ENCODE results near the gene ASB15.

The ASB15 gene

DNA sequence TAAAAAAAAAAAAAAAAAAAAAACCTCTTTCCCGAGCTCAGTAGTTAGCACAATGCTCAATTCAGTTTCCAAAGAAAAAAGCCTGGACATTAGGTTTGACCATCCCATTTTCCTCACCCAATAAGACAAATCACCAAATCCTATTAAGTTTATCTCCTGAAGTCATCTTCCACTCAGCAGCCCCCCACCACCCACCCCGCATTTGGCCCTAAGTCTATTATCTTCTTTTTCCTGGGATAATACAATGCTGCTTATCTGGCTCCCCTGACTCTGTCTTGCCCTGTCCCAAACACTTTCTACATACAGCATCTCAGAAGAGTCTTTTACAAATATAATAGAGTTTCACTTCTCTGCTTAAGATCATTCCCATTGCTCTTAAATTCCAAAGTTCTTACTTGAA is 36.3 kb downstream of the ASB15 start:
- FAIRE-seq: no peak

DNA sequence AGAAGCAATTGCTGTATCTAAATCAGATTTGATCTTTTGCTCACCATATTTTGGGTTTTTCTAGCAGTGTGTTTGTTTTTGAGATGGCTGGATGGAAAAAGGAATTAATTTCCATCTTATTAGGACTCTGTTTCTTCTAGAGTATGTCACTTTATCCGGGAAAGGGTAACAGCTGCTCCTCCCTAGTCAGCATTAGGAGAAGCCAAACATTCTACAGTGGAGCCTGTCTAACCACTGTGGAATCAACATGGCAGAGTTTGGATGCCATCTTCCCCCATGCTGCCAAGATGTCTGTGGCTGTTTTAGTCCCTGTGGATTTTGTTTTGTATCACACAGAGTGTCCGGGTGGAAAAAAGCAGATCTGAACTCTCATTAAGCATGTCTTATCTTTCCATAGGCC is 38.0 kb downstream of the ASB15 start:
- no peak for FAIRE-seq

DNA sequence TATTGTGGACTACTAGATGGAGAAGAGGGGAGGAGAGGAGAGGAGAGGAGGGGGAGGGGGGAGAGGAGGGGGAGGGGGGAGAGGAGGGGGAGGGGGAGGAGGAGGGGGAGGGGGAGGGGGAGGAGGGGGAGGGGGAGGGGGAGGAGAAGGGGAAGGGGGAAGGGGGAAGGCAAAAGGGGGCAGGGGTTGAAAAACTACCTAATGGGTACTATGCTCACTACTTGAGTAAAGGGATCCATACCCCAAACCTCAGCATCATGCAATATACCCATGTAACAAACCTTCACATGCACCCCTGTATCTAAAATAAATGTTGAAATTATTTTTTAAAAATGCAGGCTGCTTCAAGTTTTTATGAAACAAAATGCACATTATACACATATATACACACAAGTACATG is 39.0 kb downstream of the ASB15 start:
- no peak for FAIRE-seq

DNA sequence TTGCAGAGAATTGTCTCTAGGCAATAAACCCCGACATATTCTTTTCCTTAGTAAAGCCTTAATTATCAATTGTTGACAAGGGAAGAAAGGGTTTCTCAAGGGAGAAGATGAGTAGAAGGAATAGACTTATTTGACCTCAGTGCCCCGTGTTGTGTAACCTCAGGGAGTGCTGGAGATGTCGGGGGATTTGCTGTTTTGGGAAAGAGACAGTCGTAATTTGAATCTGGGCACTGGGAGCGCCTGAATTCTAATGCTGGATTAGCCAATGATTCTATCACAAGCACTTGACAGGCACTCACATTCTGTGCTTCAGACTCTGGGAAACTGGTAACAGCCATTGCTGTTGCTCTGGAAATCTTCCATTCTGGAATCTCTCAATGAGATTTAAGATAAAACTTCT is 40.3 kb downstream of the ASB15 start:
- no peak for FAIRE-seq

DNA sequence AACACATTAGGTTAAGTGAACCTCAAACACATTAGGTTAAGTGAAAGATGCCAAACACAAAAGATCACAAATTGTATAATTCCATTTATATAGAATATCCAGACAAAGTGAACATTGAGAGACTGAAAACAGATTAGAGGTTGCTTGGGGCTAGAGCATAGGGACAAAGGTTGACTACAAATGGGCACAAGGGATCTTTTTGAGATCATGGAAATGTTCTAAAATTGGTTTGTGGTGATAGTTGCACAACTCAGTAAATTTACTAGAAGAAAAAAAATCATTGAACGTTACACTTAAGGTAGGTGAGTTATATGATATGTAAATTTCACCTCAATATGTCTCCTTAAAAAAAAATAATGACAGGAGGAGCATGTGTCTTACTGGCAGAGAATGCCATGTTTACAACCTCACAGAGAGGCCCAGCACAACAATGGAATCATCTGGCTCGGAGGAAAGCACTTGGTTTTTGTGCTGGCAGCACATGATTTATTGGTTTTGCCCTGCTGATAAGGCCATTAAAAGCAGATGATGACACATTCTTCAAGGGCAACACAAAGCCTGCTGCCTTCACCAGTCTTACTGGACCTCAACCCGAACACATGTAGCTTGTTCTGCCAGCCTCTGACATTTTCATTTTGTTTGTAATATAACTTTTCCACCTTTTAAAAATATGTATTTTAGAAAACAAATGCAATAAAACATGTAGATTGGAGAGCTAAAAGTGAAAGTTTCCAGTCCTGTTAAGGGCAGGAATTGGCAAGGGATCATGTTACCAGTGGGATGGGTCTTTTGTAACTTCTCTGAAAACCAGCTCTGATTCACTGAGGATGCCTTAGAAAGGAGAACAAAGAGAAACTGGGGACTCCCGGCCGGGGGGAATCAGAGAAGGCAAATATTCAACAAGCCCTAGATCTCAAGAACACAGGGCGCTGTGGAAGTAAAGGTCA is 42.1 kb downstream of the ASB15 start:
- peak; percentile 90 for FAIRE-seq

DNA sequence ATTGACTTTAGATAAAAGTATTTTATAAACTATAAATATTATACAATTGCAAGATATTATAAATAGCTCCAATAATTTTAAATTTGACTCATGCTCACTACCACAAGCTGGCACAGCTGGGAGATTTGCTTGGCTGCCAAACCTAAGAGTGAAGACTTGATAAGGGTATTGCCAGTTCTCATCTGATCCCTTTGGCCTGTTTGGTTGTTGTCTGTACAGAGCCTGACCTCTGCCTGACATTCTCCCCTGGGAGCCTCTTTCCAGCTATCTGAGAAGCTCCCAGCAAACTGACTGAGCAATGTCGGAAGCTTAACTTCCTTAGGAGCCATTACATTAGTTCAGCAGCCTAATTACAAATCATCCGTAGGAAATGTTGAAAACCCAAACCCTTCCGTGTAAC is 43.9 kb downstream of the ASB15 start:
- FAIRE-seq: peak; percentile 93

DNA sequence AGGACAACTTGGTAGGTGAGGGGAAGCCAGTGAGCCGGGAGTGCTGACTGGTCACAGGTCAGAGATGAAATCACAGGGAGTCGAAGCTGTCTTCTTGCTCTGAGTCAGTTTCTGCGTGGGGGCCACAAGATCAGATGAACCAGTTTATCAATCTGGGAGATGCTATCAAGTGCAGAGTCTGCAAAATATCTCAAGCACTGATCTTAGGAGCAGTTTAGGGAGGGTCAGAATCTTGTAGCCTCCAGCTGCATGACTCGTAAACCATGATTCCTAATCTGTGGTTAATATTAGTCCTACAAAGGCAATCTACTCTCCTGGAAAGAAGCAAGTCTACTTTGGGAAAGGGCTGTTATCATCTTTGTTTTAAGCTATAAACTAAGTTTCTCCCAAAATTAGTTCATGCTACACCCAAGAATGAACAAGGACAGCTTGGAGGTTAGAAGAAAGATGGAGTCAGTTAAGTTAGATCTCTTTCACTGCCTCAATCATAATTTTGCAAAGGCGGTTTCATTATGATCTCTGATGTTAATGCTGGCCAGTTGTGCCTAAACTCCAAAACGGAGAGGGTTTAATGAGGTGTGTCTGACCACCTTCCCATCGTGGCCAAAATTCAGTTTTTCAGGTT is 45.6 kb downstream of the ASB15 start:
- no peak for FAIRE-seq

DNA sequence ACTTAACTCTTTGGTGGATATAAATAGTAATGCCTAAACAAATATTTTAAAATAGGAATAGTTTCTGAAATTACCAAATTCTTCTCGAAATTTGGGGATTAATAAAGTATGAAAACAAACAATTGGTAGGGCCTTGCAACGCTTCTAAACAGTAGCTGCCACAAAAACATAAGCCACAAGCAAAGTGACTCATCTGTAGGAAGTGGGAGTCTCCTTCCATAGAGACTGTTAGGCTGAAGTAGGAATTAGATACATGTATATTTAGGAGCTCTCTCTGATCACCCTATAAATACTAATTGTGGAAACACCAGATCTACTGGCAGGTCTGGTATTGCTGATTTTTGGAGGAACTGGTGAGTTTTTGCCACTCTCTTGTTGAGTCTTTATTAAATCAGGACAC is 48.3 kb downstream of the ASB15 start:
- no peak for FAIRE-seq

DNA sequence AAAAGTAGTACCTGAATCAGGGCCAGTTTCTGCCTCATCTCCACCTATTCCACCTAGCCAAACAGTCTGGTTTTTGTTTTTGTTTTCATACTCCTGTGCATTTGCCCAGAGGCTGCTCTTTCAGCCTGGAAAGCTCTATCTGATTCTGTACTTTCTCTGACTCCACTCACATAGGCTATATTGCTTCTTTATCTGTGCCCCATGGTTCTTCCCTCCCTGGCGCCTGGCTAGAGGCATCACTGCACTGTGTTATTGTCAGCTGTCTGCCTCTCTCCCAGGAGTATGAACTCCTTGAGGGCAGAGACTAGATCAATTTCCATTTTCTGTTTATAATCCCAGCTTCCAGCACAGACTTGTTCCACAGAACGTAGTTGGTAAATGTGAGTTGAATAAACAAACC is 49.0 kb downstream of the ASB15 start:
- no peak for FAIRE-seq

DNA sequence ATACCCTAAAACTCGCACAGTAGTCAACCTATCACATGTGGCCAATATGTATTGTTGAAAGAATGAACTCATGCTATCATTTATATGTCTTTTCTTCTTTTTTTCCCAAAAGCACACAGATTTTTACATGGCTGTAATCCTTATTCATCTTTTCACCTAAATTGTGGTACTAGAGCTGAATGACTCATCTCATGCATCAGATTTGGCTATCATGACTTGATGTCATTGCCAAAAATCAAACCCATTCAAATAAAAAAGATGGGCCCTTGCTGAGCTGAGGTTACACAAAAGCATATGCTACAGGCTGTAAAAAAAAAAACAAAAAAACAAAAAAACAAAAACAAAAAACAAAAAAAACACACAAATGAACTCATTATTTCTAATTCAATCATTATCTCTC is 50.8 kb downstream of the ASB15 start:
- no peak for FAIRE-seq

DNA sequence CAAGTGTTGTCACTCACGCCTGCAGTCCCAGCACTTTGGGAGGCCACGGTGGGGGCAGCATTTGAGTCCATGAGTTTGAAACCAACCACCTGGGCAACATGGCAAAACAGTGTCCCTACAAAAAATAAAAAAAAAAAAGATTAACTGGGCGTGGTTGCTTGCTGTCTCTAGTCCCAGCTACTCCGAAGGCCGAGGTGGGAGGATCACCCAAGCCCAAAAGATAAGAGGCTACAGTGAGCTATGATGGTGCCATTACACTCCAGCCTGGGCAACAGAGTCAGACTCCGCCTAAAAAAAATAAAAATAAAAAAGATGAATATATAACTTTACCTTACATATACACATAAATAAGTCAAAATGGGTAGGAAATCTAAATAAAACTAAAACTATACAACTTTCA is 51.5 kb downstream of the ASB15 start:
- no peak for FAIRE-seq

DNA sequence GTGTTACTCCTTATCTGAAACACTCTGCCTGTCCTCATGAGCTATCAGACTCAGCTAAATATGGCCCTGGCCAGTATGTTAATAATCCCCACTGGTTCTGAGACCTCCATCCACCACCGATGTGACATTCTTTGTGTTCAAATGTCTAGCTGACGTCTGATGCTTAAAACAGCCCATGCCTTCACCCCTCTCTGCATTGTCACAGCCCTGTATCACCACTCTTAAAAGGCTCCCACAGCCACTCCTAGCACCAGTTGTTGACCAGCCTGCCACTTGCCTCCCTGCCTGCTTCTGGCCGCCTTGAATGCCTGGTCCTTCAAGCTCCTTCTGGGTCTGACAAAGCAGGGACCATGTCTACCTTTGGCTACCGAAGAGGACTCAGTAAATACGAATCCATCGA is 54.0 kb downstream of the ASB15 start, which contains the start of gene LMOD2:
TSS of gene LMOD2 (plus strand) at position 253 of the 400 bp plus-strand sequence. CDS start at position 351, 98 bp downstream.
- FAIRE-seq: no peak

DNA sequence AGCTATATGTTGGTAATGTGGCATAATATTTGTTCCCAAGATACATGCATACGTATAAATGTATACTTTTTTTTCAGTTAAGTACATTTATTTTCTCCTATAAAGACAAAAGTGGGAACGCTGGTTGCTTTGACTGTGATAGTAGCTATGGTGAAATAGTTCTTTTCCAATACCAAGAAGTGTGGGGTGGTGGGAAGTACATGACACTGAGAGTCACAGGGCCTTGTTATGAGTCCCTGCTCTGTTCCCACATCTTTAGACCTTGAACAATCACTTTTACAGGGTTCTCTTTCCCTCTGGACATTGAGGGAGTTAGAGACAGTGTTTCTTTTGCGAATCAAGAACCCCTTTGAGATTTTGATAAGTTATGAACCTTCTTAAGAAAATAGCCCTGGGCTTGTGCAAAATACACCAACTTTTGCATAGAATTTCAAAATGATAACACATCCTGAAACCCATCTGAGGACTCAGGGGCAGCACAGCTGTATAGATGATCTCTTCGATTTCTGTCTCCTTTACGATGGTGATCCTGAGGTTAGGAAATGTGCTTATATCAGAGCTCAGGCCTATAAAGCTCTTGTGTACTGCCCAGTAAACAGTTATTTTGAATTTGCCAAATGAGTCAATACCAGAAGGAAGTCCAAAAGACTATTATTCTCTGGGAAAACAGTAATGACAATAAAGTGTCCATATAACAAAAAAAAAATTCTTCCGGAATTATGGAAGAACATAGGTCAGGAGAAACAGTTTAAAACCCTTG is 55.1 kb downstream of the ASB15 start:
- no peak for FAIRE-seq

DNA sequence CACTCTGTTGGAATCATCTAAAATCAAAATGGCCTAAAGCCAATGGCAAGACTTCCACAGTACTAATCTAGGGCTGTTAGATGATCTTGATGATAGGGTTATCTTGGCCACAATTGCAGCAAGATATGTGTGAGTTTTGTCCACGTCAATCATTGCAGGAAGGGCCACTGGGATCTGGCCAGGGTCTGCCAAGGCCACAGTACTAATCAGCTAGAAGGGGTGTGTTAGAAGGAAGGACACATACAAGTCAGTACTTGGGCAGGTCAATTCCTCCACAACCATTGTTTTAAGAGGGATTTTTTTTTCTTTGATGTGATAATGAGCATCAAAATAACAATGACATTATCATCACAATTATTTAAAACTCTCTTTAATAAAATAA is 55.7 kb downstream of the ASB15 start:
- no peak for FAIRE-seq

DNA sequence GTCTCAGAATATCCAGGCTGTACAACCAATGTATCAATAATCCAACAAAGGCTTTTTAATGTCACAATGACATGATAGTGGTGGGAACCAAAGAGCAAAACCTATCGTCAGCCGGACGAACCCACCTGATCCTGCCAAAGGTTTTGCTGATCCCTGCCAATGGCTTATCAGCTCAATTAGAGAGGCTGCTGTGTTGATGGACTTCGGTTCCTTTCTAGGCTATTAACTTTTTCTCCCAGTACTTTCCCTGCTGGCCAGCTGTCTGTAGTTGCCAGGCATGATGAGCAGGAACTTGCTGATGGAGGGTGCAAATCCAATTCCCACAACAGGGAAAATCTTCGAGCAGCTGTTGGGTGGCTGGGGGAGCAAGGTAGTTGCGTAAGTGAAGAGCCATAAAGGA is 56.4 kb downstream of the ASB15 start:
- no peak for FAIRE-seq

DNA sequence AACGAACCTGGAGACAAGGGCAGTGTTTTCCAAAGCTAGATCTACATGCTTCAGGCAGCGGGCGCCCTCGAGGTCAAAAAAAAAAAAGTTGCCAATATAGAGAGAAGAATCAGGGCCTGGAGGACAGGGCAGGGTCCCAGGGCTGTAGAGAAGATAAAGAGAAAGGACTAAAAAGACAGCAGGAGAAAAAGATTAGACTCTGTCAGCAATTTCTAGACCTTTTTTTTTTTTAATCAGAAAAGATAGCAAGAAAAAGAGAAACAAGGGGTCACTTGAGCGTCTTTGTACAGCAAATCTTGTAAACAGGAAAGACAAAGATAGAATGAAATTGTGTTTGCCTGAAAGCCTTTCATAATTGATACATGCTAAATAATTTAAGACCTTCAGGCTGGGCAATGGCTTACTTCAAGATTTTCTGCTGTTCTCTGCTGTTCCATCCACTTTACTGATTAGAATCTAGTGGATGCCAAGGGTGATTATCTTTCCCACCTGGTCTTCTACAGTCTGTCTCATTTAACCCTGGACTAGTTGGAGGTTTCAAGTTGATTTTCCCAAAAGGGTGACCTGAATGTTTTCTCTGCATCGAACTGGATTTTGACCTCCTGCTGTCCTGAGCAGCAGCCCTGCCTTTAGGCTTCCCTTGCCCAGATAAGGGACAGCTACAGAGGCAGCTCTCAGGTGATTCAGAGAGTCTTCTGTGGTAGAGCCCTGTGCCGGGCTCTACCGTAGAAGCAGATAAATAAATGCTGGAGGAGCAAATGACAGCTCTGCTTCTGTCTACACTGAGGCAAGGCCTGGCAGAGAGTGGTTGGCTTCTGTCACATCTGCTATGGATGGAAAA is 59.1 kb downstream of the ASB15 start:
- FAIRE-seq: no peak

DNA sequence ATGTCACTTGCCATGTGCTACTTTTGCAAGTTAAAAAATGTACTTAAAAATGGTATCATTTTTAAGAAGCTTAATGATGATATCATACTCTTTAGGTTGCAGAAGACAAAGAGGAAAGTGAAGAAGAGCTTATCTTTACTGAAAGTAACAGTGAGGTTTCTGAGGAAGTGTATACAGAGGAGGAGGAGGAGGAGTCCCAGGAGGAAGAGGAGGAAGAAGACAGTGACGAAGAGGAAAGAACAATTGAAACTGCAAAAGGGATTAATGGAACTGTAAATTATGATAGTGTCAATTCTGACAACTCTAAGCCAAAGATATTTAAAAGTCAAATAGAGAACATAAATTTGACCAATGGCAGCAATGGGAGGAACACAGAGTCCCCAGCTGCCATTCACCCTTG is 60.1 kb downstream of the ASB15 start:
- FAIRE-seq: no peak

DNA sequence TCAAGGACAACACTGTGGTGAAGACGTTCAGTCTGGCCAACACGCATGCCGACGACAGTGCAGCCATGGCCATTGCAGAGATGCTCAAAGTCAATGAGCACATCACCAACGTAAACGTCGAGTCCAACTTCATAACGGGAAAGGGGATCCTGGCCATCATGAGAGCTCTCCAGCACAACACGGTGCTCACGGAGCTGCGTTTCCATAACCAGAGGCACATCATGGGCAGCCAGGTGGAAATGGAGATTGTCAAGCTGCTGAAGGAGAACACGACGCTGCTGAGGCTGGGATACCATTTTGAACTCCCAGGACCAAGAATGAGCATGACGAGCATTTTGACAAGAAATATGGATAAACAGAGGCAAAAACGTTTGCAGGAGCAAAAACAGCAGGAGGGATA is 60.7 kb downstream of the ASB15 start:
- FAIRE-seq: no peak

DNA sequence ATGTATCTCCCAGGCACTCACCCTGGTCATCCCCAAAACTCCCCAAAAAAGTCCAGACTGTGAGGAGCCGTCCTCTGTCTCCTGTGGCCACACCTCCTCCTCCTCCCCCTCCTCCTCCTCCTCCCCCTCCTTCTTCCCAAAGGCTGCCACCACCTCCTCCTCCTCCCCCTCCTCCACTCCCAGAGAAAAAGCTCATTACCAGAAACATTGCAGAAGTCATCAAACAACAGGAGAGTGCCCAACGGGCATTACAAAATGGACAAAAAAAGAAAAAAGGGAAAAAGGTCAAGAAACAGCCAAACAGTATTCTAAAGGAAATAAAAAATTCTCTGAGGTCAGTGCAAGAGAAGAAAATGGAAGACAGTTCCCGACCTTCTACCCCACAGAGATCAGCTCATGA is 61.1 kb downstream of the ASB15 start:
- no peak for FAIRE-seq

DNA sequence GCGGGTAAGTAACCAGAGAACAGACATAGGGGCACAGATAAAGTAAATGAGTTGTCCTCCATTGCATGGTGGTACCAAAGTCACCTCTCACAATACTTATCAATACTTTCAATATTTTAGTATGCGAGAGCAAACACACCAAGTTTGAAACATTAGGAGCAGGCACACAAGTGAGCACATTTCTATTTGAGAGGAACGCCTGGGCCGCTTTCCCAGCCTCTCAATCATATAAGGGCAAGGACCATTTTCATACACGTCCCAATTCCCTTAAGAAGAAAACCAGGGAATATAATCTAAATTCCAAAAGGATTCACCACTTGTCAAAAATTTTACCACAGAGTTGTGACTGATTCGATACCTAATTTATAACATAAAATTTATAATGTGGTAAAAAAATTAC is 61.6 kb downstream of the ASB15 start:
- FAIRE-seq: no peak

DNA sequence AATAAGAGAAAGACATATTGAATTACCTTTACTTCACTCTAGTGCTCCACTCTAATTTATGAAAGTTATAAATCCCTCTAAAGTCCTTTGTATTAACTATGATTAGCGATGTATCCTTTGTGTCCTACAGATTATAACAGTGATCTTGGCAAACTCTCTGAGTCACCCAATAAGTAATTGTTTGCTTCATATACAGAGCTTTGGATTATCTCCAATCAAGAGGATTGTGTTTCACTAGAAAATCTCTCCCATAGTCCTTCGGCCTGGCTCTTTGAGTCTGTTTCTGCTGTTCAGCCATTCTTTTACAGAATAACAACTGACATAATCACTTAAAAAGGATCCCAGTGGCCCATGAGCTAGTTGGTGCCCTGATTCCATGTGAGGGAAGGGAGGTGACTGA is 63.5 kb downstream of the ASB15 start:
- no peak for FAIRE-seq

DNA sequence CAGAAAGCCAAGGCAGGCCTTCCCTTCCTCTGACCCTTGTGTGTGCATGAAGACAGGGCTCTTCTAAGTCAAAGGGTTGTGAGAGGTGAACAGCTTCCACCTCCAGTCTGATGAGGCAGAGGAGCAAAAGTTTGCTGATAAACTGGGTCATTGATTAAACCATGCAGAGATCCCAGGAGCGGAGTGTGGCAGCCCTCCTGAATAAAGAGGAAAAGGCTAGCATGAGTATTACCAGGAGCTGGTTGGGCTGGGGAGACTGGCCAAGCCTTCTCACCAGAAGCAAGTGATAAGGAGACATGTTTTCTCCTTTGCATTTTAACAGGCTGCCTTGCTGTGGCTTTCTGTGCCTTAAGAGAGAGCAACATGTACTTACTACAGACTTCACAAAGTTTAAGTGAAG is 64.3 kb downstream of the ASB15 start:
- no peak for FAIRE-seq

DNA sequence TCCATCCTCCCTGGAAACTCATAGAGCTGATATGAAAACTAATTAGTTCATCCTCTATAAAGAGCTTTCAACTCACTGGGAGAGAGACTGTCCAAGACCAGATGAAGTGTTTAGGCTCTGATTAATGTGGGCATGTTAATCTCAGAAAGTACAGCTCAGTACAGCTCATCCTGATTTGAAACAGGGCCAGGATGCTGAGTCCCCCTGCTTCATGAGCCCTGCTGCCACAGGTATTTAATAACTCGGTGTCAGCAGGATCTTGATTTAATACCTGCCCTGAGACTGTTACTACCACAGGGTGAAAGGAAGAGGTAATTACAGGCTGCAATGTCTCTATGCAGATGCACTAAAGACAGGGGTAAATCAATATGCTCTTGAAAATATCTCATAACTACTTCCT is 64.9 kb downstream of the ASB15 start:
- no peak for FAIRE-seq
